GM23338 (cell line): ENCODE data around the gene BICRAL. TPM values are rescaled to one million over a fixed set of nuclear protein-coding genes. Genes with fewer than 3 reads are reported as not detected.

Experiments
- ATAC-seq: fragments of 200-7000 bp; cut with Tn5 transposase; 3 replicates; pipeline ENCODE4 v1.9.1; 2020
- DNase-seq: peaks from one replicate; pipeline ENCODE4 v3.0.0-alpha.2; 2015; ENCODE audit warnings: low spot score
- H2AFZ ChIP-seq: fragments of 200-600 bp; sonication (generic); 2 replicates; pipeline ENCODE4 v1.8.0; 2016; ENCODE audit warnings: antibody characterized with exemption, mild to moderate bottlenecking, moderate library complexity
- H3F3A ChIP-seq: fragments of 200-600 bp; sonication (generic); replicated peaks from 2 replicates; pipeline ENCODE4 v1.8.0; 2017; ENCODE audit warnings: antibody characterized with exemption, mixed run types, low read depth
- H3K27ac ChIP-seq: fragments of 200-600 bp; sonication (generic); 2 replicates; pipeline ENCODE4 v1.6.1; 2016; ENCODE audit warnings: low read depth
- H3K27me3 ChIP-seq: fragments of 200-600 bp; sonication (generic); 2 replicates; pipeline ENCODE4 v1.8.0; 2016; ENCODE audit warnings: mild to moderate bottlenecking, mixed run types, moderate library complexity; ENCODE audit not compliant: insufficient read depth
- H3K36me3 ChIP-seq: fragments of 200-600 bp; sonication (generic); 2 replicates; pipeline ENCODE4 v1.8.0; 2016; ENCODE audit warnings: mild to moderate bottlenecking; ENCODE audit not compliant: insufficient read depth
- H3K4me1 ChIP-seq: fragments of 200-600 bp; sonication (generic); 2 replicates; pipeline ENCODE4 v1.8.0; 2016; ENCODE audit warnings: mild to moderate bottlenecking, moderate library complexity; ENCODE audit not compliant: insufficient read depth
- H3K4me2 ChIP-seq: fragments of 200-600 bp; sonication (generic); 2 replicates; pipeline ENCODE4 v1.7.1; 2017; ENCODE audit warnings: mixed run types
- H3K4me3 ChIP-seq: fragments of 200-600 bp; sonication (generic); 2 replicates; pipeline ENCODE4 v1.6.1; 2016; ENCODE audit warnings: mixed run types
- H3K79me2 ChIP-seq: fragments of 200-600 bp; sonication (generic); replicated peaks from 2 replicates; pipeline ENCODE4 v1.8.0; 2017; ENCODE audit warnings: mild to moderate bottlenecking; ENCODE audit not compliant: insufficient read depth
- H3K9me2 ChIP-seq: fragments of 200-600 bp; sonication (generic); 2 replicates; pipeline ENCODE4 v1.8.0; 2017; ENCODE audit not compliant: insufficient read depth
- H4K20me1 ChIP-seq: fragments of 200-600 bp; sonication (generic); replicated peaks from 2 replicates; pipeline ENCODE4 v1.8.0; 2017; ENCODE audit warnings: mild to moderate bottlenecking; ENCODE audit not compliant: insufficient read depth
- H3K27ac Mint-ChIP-seq: 2 replicates; pipeline ENCODE4 v1.8.0; 2020; ENCODE audit warnings: inconsistent platforms, mild to moderate bottlenecking, moderate library complexity, mixed read lengths
- H3K27me3 Mint-ChIP-seq: 3 replicates; pipeline ENCODE4 v1.8.0; 2022; ENCODE audit warnings: low read depth, mild to moderate bottlenecking, moderate library complexity, mixed read lengths, inconsistent platforms; ENCODE audit not compliant: insufficient read depth, poor library complexity
- H3K36me3 Mint-ChIP-seq: 3 replicates; pipeline ENCODE4 v1.8.0; 2021; ENCODE audit warnings: low read depth, mild to moderate bottlenecking, inconsistent platforms, moderate library complexity, mixed read lengths
- H3K4me1 Mint-ChIP-seq: 3 replicates; pipeline ENCODE4 v1.8.0; 2020; ENCODE audit warnings: mild to moderate bottlenecking, inconsistent platforms, mixed read lengths
- H3K4me3 Mint-ChIP-seq: 3 replicates; pipeline ENCODE4 v1.8.0; 2021; ENCODE audit warnings: moderate library complexity, mild to moderate bottlenecking, inconsistent platforms, mixed read lengths
- H3K9me3 Mint-ChIP-seq: 3 replicates; pipeline ENCODE4 v1.8.0; 2020; ENCODE audit warnings: moderate library complexity, mild to moderate bottlenecking, inconsistent platforms, mixed read lengths
- CREB1 ChIP-seq: fragments of 250-450 bp; sonication (Bioruptor Pico); IDR thresholded peaks from 2 replicates; pipeline ENCODE4 v1.5.0; 2020; ENCODE audit warnings: low read depth, mild to moderate bottlenecking, moderate library complexity
- EZH2phosphoT487 ChIP-seq: fragments of 200-600 bp; sonication (generic); IDR thresholded peaks from one replicate; pipeline ENCODE4 v1.8.1; 2018; ENCODE audit warnings: antibody characterized with exemption; ENCODE audit not compliant: unreplicated experiment
- NANOG ChIP-seq: IDR thresholded peaks from 2 replicates; pipeline ENCODE4 v1.6.1; 2016; ENCODE audit warnings: antibody characterized with exemption, borderline replicate concordance
- POLR2AphosphoS5 ChIP-seq: IDR thresholded peaks from 2 replicates; pipeline ENCODE4 v1.6.1; 2016; ENCODE audit warnings: antibody characterized with exemption, low read depth
- STAT1 ChIP-seq: IDR thresholded peaks from one replicate; pipeline ENCODE4 v1.6.1; 2016; ENCODE audit warnings: antibody characterized with exemption; ENCODE audit not compliant: unreplicated experiment
- ZNF114 ChIP-seq: fragments of 250-450 bp; sonication (Bioruptor Pico); IDR thresholded peaks from 2 replicates; pipeline ENCODE4 v1.5.0; 2020; ENCODE audit warnings: mild to moderate bottlenecking, moderate library complexity
- ZNF331 ChIP-seq: fragments of 250-450 bp; sonication (Bioruptor Pico); IDR thresholded peaks from 2 replicates; pipeline ENCODE4 v1.5.0; 2020; ENCODE audit warnings: low read depth, mild to moderate bottlenecking, moderate library complexity
- polyA plus RNA-seq: library from polyadenylated mRNA; unstranded; fragments of >200 nt; fragmentation: Nextera tagmentation; extraction: Ambion mirVana; gene quantifications from 2 replicates; pipeline ENCODE4 v1.2.1, GENCODE V29; 2016
- total RNA-seq: library from RNA; depleted of rRNA; stranded (reverse); fragments of >200 nt; shearing (Covaris generic); gene quantifications from 2 replicates; pipeline ENCODE4 v1.2.3, GENCODE V29; 2014
- TF ChIP-seq, protein P1 (sequence below): IDR thresholded peaks from one replicate; pipeline ENCODE4 v1.6.1; 2018; ENCODE audit warnings: antibody characterized with exemption; ENCODE audit not compliant: unreplicated experiment
- TF ChIP-seq, protein P2 (sequence below): IDR thresholded peaks from 2 replicates; pipeline ENCODE4 v1.6.1; 2016; ENCODE audit warnings: antibody characterized with exemption
- TF ChIP-seq, protein P3 (sequence below): fragments of 250-450 bp; sonication (Bioruptor Pico); IDR thresholded peaks from 2 replicates; pipeline ENCODE4 v1.5.0; 2020; ENCODE audit warnings: mild to moderate bottlenecking, moderate library complexity

Gene BICRAL
- total and polyA plus RNA-seq, 2 experiments from 2014 or later, result 3.4 to 11.7 TPM

DNA sequence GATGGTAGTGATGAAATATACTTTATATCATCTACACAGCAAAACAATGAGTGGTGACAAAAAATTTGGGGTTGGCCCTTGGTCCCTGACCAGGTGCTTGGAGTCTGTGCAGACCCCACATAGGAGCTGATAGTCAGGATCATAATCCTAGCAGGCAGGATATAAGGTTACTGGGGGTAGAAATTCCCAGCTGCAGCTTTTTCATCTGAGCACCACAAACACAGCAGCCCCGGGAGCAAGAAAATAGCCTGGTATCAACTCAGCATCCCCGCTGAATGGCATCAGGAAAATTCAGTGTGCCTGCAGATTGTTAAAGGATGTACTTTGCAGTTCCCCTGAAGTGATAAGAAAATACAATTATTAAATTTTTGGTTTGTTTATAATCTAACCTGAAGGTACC, 69.7 kb downstream of the BICRAL start (continued):
- TF ChIP-seq, protein P1, sequence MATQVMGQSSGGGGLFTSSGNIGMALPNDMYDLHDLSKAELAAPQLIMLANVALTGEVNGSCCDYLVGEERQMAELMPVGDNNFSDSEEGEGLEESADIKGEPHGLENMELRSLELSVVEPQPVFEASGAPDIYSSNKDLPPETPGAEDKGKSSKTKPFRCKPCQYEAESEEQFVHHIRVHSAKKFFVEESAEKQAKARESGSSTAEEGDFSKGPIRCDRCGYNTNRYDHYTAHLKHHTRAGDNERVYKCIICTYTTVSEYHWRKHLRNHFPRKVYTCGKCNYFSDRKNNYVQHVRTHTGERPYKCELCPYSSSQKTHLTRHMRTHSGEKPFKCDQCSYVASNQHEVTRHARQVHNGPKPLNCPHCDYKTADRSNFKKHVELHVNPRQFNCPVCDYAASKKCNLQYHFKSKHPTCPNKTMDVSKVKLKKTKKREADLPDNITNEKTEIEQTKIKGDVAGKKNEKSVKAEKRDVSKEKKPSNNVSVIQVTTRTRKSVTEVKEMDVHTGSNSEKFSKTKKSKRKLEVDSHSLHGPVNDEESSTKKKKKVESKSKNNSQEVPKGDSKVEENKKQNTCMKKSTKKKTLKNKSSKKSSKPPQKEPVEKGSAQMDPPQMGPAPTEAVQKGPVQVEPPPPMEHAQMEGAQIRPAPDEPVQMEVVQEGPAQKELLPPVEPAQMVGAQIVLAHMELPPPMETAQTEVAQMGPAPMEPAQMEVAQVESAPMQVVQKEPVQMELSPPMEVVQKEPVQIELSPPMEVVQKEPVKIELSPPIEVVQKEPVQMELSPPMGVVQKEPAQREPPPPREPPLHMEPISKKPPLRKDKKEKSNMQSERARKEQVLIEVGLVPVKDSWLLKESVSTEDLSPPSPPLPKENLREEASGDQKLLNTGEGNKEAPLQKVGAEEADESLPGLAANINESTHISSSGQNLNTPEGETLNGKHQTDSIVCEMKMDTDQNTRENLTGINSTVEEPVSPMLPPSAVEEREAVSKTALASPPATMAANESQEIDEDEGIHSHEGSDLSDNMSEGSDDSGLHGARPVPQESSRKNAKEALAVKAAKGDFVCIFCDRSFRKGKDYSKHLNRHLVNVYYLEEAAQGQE, result no peak
- no peak for TF ChIP-seq CREB1 (CRISPR knock-in tag)
- TF ChIP-seq NANOG, result no peak
- TF ChIP-seq, protein P2, sequence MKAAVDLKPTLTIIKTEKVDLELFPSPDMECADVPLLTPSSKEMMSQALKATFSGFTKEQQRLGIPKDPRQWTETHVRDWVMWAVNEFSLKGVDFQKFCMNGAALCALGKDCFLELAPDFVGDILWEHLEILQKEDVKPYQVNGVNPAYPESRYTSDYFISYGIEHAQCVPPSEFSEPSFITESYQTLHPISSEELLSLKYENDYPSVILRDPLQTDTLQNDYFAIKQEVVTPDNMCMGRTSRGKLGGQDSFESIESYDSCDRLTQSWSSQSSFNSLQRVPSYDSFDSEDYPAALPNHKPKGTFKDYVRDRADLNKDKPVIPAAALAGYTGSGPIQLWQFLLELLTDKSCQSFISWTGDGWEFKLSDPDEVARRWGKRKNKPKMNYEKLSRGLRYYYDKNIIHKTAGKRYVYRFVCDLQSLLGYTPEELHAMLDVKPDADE, result no peak
- TF ChIP-seq EZH2phosphoT487, result no peak
- TF ChIP-seq ZNF114 (CRISPR knock-in tag), result no peak
- TF ChIP-seq ZNF331 (CRISPR knock-in tag), result no peak

DNA sequence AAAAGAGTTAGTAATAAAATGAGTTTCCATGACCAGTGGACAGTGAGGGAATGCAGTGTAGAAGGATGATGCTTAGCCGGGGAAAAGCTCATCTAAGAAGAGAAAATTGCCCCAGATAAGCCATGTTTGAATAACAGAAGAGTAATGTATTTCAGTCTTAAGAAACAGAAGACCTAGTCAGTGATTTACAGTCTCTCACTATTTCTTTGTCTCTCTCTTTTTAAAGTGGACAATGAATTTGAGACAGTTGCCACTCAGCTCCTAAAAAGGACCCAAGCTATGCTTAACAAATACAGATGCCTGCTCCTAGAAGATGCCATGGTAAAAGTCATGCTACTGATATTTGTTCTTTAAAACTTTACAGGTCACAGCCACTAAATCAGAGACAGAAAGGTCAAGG, 78.2 kb downstream of the BICRAL start:
- H3K4me1 Mint-ChIP-seq, result no peaks in the 10 kb centered on the region

More for the DNA sequence above, 78.2 kb downstream of the BICRAL start:
- Histone ChIP-seq H3K79me2 (no peaks in the 10 kb centered on the region), H3K36me3 (peaks cover 14% of the 10 kb centered on the region), H3K4me2 (no peak overlapping the region), H3K27ac (no peak overlapping the region), H3F3A (0 out of 2 replicates have a peak, but pooled peaks cover 3% of the 10 kb centered on the region), H3K4me1 (no peaks in the 10 kb centered on the region), H2AFZ (no peak overlapping the region), H4K20me1 (no peaks in the 10 kb centered on the region), H3K4me3 (no peak overlapping the region), H3K9me2 (no peaks in the 10 kb centered on the region), H3K27me3 (no peaks in the 10 kb centered on the region)
- Mint-ChIP-seq H3K36me3 (peaks cover 49% of the 10 kb centered on the region), H3K27me3 (peaks cover 4% of the 10 kb centered on the region), H3K27ac (no peak overlapping the region), H3K9me3 (no peaks in the 10 kb centered on the region), H3K4me3 (no peak overlapping the region)
- no peak for ATAC-seq
- DNase-seq, result no peak
- no peak for TF ChIP-seq POLR2AphosphoS5
- TF ChIP-seq STAT1, result no peak
- TF ChIP-seq, protein P2, result no peak
- no peak for TF ChIP-seq EZH2phosphoT487
- TF ChIP-seq, protein P3, sequence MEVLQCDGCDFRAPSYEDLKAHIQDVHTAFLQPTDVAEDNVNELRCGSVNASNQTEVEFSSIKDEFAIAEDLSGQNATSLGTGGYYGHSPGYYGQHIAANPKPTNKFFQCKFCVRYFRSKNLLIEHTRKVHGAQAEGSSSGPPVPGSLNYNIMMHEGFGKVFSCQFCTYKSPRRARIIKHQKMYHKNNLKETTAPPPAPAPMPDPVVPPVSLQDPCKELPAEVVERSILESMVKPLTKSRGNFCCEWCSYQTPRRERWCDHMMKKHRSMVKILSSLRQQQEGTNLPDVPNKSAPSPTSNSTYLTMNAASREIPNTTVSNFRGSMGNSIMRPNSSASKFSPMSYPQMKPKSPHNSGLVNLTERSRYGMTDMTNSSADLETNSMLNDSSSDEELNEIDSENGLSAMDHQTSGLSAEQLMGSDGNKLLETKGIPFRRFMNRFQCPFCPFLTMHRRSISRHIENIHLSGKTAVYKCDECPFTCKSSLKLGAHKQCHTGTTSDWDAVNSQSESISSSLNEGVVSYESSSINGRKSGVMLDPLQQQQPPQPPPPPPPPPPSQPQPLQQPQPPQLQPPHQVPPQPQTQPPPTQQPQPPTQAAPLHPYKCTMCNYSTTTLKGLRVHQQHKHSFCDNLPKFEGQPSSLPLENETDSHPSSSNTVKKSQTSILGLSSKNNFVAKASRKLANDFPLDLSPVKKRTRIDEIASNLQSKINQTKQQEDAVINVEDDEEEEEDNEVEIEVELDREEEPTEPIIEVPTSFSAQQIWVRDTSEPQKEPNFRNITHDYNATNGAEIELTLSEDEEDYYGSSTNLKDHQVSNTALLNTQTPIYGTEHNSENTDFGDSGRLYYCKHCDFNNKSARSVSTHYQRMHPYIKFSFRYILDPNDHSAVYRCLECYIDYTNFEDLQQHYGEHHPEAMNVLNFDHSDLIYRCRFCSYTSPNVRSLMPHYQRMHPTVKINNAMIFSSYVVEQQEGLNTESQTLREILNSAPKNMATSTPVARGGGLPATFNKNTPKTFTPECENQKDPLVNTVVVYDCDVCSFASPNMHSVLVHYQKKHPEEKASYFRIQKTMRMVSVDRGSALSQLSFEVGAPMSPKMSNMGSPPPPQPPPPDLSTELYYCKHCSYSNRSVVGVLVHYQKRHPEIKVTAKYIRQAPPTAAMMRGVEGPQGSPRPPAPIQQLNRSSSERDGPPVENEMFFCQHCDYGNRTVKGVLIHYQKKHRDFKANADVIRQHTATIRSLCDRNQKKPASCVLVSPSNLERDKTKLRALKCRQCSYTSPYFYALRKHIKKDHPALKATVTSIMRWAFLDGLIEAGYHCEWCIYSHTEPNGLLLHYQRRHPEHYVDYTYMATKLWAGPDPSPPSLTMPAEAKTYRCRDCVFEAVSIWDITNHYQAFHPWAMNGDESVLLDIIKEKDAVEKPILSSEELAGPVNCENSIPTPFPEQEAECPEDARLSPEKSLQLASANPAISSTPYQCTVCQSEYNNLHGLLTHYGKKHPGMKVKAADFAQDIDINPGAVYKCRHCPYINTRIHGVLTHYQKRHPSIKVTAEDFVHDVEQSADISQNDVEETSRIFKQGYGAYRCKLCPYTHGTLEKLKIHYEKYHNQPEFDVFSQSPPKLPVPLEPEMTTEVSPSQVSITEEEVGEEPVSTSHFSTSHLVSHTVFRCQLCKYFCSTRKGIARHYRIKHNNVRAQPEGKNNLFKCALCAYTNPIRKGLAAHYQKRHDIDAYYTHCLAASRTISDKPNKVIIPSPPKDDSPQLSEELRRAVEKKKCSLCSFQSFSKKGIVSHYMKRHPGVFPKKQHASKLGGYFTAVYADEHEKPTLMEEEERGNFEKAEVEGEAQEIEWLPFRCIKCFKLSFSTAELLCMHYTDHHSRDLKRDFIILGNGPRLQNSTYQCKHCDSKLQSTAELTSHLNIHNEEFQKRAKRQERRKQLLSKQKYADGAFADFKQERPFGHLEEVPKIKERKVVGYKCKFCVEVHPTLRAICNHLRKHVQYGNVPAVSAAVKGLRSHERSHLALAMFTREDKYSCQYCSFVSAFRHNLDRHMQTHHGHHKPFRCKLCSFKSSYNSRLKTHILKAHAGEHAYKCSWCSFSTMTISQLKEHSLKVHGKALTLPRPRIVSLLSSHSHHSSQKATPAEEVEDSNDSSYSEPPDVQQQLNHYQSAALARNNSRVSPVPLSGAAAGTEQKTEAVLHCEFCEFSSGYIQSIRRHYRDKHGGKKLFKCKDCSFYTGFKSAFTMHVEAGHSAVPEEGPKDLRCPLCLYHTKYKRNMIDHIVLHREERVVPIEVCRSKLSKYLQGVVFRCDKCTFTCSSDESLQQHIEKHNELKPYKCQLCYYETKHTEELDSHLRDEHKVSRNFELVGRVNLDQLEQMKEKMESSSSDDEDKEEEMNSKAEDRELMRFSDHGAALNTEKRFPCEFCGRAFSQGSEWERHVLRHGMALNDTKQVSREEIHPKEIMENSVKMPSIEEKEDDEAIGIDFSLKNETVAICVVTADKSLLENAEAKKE, result no peak
